ENCODE measurements around the gene PTPN11. TPM values are rescaled to one million over a fixed set of nuclear protein-coding genes. Genes with fewer than 3 reads are reported as not detected.
"Not testable (repeated sequence)": the region's sequence is repeated elsewhere in the genome, so short reads cannot be mapped to it uniquely, and the experiment has no call there.

Gene PTPN11
- total and polyA plus RNA-seq, 2 experiments from 2014 or later, result 87.0 to 94.7 TPM

GRCh38 chr12:112446008-112446725 is 27.4 kb downstream of the PTPN11 start (continued):
- TF ChIP-seq, protein P1, sequence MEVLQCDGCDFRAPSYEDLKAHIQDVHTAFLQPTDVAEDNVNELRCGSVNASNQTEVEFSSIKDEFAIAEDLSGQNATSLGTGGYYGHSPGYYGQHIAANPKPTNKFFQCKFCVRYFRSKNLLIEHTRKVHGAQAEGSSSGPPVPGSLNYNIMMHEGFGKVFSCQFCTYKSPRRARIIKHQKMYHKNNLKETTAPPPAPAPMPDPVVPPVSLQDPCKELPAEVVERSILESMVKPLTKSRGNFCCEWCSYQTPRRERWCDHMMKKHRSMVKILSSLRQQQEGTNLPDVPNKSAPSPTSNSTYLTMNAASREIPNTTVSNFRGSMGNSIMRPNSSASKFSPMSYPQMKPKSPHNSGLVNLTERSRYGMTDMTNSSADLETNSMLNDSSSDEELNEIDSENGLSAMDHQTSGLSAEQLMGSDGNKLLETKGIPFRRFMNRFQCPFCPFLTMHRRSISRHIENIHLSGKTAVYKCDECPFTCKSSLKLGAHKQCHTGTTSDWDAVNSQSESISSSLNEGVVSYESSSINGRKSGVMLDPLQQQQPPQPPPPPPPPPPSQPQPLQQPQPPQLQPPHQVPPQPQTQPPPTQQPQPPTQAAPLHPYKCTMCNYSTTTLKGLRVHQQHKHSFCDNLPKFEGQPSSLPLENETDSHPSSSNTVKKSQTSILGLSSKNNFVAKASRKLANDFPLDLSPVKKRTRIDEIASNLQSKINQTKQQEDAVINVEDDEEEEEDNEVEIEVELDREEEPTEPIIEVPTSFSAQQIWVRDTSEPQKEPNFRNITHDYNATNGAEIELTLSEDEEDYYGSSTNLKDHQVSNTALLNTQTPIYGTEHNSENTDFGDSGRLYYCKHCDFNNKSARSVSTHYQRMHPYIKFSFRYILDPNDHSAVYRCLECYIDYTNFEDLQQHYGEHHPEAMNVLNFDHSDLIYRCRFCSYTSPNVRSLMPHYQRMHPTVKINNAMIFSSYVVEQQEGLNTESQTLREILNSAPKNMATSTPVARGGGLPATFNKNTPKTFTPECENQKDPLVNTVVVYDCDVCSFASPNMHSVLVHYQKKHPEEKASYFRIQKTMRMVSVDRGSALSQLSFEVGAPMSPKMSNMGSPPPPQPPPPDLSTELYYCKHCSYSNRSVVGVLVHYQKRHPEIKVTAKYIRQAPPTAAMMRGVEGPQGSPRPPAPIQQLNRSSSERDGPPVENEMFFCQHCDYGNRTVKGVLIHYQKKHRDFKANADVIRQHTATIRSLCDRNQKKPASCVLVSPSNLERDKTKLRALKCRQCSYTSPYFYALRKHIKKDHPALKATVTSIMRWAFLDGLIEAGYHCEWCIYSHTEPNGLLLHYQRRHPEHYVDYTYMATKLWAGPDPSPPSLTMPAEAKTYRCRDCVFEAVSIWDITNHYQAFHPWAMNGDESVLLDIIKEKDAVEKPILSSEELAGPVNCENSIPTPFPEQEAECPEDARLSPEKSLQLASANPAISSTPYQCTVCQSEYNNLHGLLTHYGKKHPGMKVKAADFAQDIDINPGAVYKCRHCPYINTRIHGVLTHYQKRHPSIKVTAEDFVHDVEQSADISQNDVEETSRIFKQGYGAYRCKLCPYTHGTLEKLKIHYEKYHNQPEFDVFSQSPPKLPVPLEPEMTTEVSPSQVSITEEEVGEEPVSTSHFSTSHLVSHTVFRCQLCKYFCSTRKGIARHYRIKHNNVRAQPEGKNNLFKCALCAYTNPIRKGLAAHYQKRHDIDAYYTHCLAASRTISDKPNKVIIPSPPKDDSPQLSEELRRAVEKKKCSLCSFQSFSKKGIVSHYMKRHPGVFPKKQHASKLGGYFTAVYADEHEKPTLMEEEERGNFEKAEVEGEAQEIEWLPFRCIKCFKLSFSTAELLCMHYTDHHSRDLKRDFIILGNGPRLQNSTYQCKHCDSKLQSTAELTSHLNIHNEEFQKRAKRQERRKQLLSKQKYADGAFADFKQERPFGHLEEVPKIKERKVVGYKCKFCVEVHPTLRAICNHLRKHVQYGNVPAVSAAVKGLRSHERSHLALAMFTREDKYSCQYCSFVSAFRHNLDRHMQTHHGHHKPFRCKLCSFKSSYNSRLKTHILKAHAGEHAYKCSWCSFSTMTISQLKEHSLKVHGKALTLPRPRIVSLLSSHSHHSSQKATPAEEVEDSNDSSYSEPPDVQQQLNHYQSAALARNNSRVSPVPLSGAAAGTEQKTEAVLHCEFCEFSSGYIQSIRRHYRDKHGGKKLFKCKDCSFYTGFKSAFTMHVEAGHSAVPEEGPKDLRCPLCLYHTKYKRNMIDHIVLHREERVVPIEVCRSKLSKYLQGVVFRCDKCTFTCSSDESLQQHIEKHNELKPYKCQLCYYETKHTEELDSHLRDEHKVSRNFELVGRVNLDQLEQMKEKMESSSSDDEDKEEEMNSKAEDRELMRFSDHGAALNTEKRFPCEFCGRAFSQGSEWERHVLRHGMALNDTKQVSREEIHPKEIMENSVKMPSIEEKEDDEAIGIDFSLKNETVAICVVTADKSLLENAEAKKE (CRISPR knock-in tag; IDR thresholded peaks at IDR 0.05), result no peak

- no peaks in the 10 kb centered on the region for H3K27me3 ChIP-seq (ENCODE audit: insufficient read depth)
- Mint-ChIP-seq H3K9me3 (no peaks in the 10 kb centered on the region), H3K27me3 (ENCODE audit: insufficient read depth, low read depth, poor library complexity) (no peaks in the 10 kb centered on the region), H3K4me1 (no peaks in the 10 kb centered on the region), H3K27ac (no peak overlapping the region), H3K36me3 (ENCODE audit: low read depth) (peaks cover 29% of the 10 kb centered on the region; the same call in 2 of the 3 replicates), H3K4me3 (no peak overlapping the region)
- peaks cover 14% of the 10 kb centered on the region for H4K20me1 ChIP-seq (replicated peaks; ENCODE audit: insufficient read depth)
- H3K79me2 ChIP-seq (replicated peaks; ENCODE audit: insufficient read depth), result peaks cover 32% of the 10 kb centered on the region
- DNase-seq (ENCODE audit: low spot score) (no peak), ATAC-seq (no peak)
- H2AFZ ChIP-seq, result no peak overlapping the region
- no peak overlapping the region for H3K27ac ChIP-seq (ENCODE audit: low read depth)
- peaks cover 17% of the 10 kb centered on the region for H3K36me3 ChIP-seq (ENCODE audit: insufficient read depth)
- no peaks in the 10 kb centered on the region for H3K4me1 ChIP-seq (ENCODE audit: insufficient read depth)
- no peak overlapping the region for H3K4me3 ChIP-seq
- H3F3A ChIP-seq (replicated peaks; ENCODE audit: low read depth), result no peaks in the 10 kb centered on the region
- no peaks in the 10 kb centered on the region for H3K9me2 ChIP-seq (ENCODE audit: insufficient read depth)
- H3K4me2 ChIP-seq, result no peak overlapping the region
- no peak for TF ChIP-seq EZH2 (IDR thresholded peaks at IDR 0.05; ENCODE audit: low read depth, unreplicated experiment)
- TF ChIP-seq, protein P1 (CRISPR knock-in tag; IDR thresholded peaks at IDR 0.05), result no peak
Observed at GRCh38 chr12:112447106-112447505, 28.4 kb downstream of the PTPN11 start.

DNA sequence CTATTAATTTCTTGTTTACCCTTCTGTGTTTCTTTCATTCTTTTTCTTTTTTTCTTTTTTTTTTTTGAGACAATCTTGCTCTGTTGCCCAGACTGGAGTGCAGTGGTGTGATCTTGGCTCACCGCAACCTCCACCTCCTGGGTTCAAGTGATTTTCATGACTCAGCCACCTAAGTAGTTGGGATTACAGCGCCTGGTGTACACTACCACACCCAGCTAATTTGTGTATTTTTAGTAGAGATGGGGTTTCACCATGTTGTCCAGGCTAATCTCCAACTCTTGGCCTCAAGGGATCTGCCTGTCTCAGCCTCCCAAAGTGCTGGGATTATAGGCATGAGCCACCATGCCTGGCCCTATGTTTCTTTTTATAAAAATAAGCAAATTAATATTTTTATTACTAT is 29.4 kb downstream of the PTPN11 start:
- not testable (repeated sequence) for H3K9me3 Mint-ChIP-seq

More for the DNA sequence above, 29.4 kb downstream of the PTPN11 start:
- H3K9me2 ChIP-seq (ENCODE audit: insufficient read depth); ATAC-seq; H3F3A ChIP-seq (replicated peaks; ENCODE audit: low read depth); H3K4me3 Mint-ChIP-seq; H3K27ac Mint-ChIP-seq; H3K27me3 ChIP-seq (ENCODE audit: insufficient read depth); H3K27ac ChIP-seq (ENCODE audit: low read depth); H3K27me3 Mint-ChIP-seq (ENCODE audit: insufficient read depth, low read depth, poor library complexity); H2AFZ ChIP-seq; DNase-seq (ENCODE audit: low spot score); H3K4me3 ChIP-seq; H3K4me2 ChIP-seq; H3K4me1 Mint-ChIP-seq; H3K4me1 ChIP-seq (ENCODE audit: insufficient read depth): not testable (repeated sequence)
- peaks cover 23% of the 10 kb centered on the region for H3K79me2 ChIP-seq (replicated peaks; ENCODE audit: insufficient read depth)
- H4K20me1 ChIP-seq (replicated peaks; ENCODE audit: insufficient read depth), result peaks cover 18% of the 10 kb centered on the region; the same call in 1 of the 2 replicates
- peaks cover 34% of the 10 kb centered on the region; the same call in 2 of the 3 replicates for H3K36me3 Mint-ChIP-seq (ENCODE audit: low read depth)
- peaks cover 25% of the 10 kb centered on the region for H3K36me3 ChIP-seq (ENCODE audit: insufficient read depth)
